Transverse colon (tissue), 4 donors: ENCODE measurements around the gene PEX10. TPM values are rescaled to one million over a fixed set of nuclear protein-coding genes. Genes with fewer than 3 reads are reported as not detected.

Experiments
- DNase-seq: peaks from one replicate; pipeline ENCODE4 v3.0.0-alpha.2; 2019
- H3K27ac ChIP-seq, 4 donors: fragments of 200-600 bp; sonication (generic); 2 replicates each; pipeline ENCODE4 v1.5.1; 2016 to 2018; ENCODE audit warnings: inconsistent platforms in 4 of 4
- H3K27me3 ChIP-seq: fragments of 200-600 bp; sonication (generic); 2 replicates; pipeline ENCODE4 v1.5.1; 2017; ENCODE audit warnings: inconsistent platforms
- H3K36me3 ChIP-seq, 4 donors: fragments of 200-600 bp; sonication (generic); 2 replicates each; pipeline ENCODE4 v1.5.1; 2017 to 2019; ENCODE audit warnings: inconsistent platforms in 4 of 4
- H3K4me1 ChIP-seq, 4 donors: fragments of 200-600 bp; sonication (generic); 2 replicates each; pipeline ENCODE4 v1.5.1; 2017 to 2020; ENCODE audit warnings: inconsistent platforms in 4 of 4
- H3K4me3 ChIP-seq, 4 donors: fragments of 200-600 bp; sonication (generic); 1 replicate in 1 of 4; 2 replicates in 3 of 4; pipeline versions ENCODE4 v1.5.1 to v1.6.1; 2017 to 2019; ENCODE audit warnings: inconsistent platforms in 4 of 4
- H3K9me3 ChIP-seq, 2 donors: fragments of 200-600 bp; sonication (generic); 2 replicates each; pipeline ENCODE4 v1.5.1; 2017 to 2019; ENCODE audit warnings: inconsistent platforms in 2 of 2
- CTCF ChIP-seq, 5 experiments: fragments of 200-600 bp in 3 of 5; fragments of 450-650 bp in 2 of 5; sonication (generic) in 3 of 5; IDR thresholded peaks; 1 replicate in 2 of 5; 2 replicates in 3 of 5; pipeline ENCODE4 v1.5.1; 2016 to 2017; ENCODE audit warnings: antibody characterized with exemption in 5 of 5, inconsistent platforms in 3 of 5, mild to moderate bottlenecking in 2 of 5, moderate library complexity in 1 of 5
- EP300 ChIP-seq: sonication (generic); formaldehyde crosslinking; IDR thresholded peaks from one replicate; pipeline ENCODE4 v1.6.1; 2017; ENCODE audit warnings: antibody characterized with exemption, low read depth
- POLR2A ChIP-seq: fragments of 450-650 bp; IDR thresholded peaks from one replicate; pipeline ENCODE4 v1.6.1; 2016; ENCODE audit warnings: antibody characterized with exemption, mild to moderate bottlenecking, moderate library complexity
- POLR2AphosphoS5 ChIP-seq, 3 donors: sonication (generic); formaldehyde crosslinking; IDR thresholded peaks; one replicate each; pipeline ENCODE4 v1.6.1; 2016; ENCODE audit warnings: antibody characterized with exemption in 3 of 3
- WGBS, 2 donors: methylation state at CpG; one replicate each; pipeline ENCODE4 v1.1.5; 2018; ENCODE audit warnings: low coverage in 1 of 2; 5-methylcytosine and 5-hydroxymethylcytosine counted together
- in situ Hi-C, 4 donors: fragments of 200-750 bp; cut with MboI; loops; one replicate each; pipeline versions ENCODE4 v1.15.0 to v1.15.1; 2017; ENCODE audit warnings: low sequenced_read_pairs in 3 of 4, low pct_ligation_motif_present in 1 of 4, low pct_unique_long_range_greater_than_20kb in 1 of 4
- intact Hi-C: fragments of 100-400 bp; cut with DNase I; formaldehyde crosslinking; loops from one replicate; pipeline ENCODE4 v1.15.1; 2023; ENCODE audit warnings: low total_unique reads
- total RNA-seq, 4 donors: library from RNA; depleted of rRNA; stranded (reverse); fragments of >200 nt; gene quantifications; one replicate each; pipeline ENCODE4 v1.1.0, GENCODE V29; 2016

Gene PEX10
- total RNA-seq, 4 donors from 2014 or later = 16.9 to 28.8 (median 21.3) TPM

DNA sequence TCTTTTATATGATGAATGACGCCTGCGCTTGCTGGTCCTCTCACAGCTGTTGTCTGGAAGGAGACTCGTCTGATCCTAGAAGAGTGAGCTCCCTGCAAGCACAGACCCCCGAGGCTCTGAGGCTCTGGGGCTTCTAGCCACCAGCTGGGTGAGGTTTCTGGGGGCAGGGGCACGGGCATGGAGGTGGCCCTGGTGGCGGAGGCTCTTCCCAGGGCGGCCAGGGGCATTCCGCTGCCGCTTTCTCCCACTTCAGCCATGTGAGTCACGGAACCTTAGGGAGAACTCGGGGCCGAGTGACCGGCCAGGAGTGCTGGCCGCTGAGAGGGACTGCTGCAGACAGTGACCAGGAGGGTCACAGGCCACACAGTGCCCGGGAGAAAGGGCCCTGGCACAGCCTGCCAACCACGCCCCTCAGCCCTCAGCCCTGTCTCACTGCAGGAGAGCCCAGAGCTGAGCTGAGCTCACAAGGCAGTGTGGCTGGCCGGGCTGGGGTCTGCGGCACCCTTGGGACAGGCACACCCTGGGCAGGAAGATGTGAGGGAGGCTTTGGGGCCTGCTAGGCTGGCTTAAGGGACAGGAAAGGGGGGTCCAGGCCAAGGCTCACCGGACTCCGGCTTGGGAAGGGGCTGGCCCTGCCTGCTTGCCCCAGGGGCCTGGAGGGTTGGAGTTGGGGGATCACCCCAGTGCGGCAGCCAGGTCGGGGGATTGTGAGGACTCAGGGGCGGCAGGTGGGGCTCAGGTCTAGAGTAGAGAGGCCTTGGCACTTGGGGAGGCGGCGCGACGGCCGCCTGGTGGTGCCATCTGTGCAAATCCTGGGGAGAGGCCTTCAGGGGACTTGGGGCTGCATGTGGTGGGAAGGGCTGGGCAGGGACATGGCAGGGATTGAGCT is 56.7 kb downstream of the PEX10 start:
- Histone ChIP-seq H3K36me3 (no peaks in the 10 kb centered on the region), H3K4me3 (no peak overlapping the region), H3K9me3 (no peaks in the 10 kb centered on the region), H3K4me1 (no peaks in the 10 kb centered on the region), H3K27me3 (no peaks in the 10 kb centered on the region), H3K27ac (no peak overlapping the region)
- intact Hi-C loops = no loop called here
- TF ChIP-seq POLR2AphosphoS5 (IDR thresholded peaks at IDR 0.05) (no peak), EP300 (no peak), POLR2A (no peak), CTCF (IDR thresholded peaks at IDR 0.05) (no peak)
- no peak for DNase-seq
- 84% methylated on average over 28 of the region's 28 CpGs; no CpG with 5 or more reads in 1 of the 2 donors for WGBS, 2 donors
- in situ Hi-C loops = no loop called here

GRCh38 chr1:2354511-2355372 is 57.6 kb downstream of the PEX10 start:
- no peaks in the 10 kb centered on the region for H3K36me3 ChIP-seq
- no peaks in the 10 kb centered on the region for H3K27me3 ChIP-seq
- in situ Hi-C loops = no loop called here
- no peaks in the 10 kb centered on the region for H3K4me1 ChIP-seq
- H3K27ac ChIP-seq = no peak overlapping the region
- H3K4me3 ChIP-seq = no peak overlapping the region
- intact Hi-C loops = no loop called here
- WGBS, 2 donors = 84% methylated on average over 38 of the region's 38 CpGs; no CpG with 5 or more reads in 1 of the 2 donors
- TF ChIP-seq POLR2AphosphoS5 (IDR thresholded peaks at IDR 0.05) (no peak), POLR2A (no peak), CTCF (IDR thresholded peaks at IDR 0.05) (no peak), EP300 (no peak)
- DNase-seq = no peak
- H3K9me3 ChIP-seq = no peaks in the 10 kb centered on the region

Other genes starting within 250 kb of the PEX10 start
- 10 to 100 TPM; 19.4 to 84.5 (median 34.9) TPM for gene FAAP20, start 217.8 kb downstream of the PEX10 start, total RNA-seq
- gene SKI, start 184.2 kb downstream of the PEX10 start, total RNA-seq = 10 to 100 TPM; 24.4 to 52.4 (median 32.2) TPM
- gene MORN1, start 21.0 kb downstream of the PEX10 start, total RNA-seq = 10 to 100 TPM in 3 of 4 donors, 1 to 10 TPM in 1; 3.0 to 34.0 (median 12.5) TPM
- gene RER1, start 20.7 kb downstream of the PEX10 start, total RNA-seq = 100 to 1,000 TPM in 3 of 4 donors, 10 to 100 TPM in 1; 36.2 to 129 (median 111) TPM
- 1 to 10 TPM in 3 of 4 donors, under 1 TPM in 1; 1.00 to 7.3 (median 4.6) TPM for gene PLCH2, start 63.7 kb upstream of the PEX10 start, total RNA-seq
- gene PANK4, start 114.0 kb upstream of the PEX10 start, total RNA-seq = 10 to 100 TPM; 41.1 to 58.3 (median 47.3) TPM
- 1 to 10 TPM in 1 of 4 donors, under 1 TPM in 1, not detected in 2; 0.64 to 1.1 TPM for gene HES5, start 117.7 kb upstream of the PEX10 start, total RNA-seq
- 100 to 1,000 TPM; 178 to 758 (median 278) TPM for gene TNFRSF14, start 143.8 kb upstream of the PEX10 start, total RNA-seq
- 100 to 1,000 TPM in 1 of 4 donors, 10 to 100 TPM in 3; 33.7 to 101 (median 50.1) TPM for gene PRXL2B, start 174.2 kb upstream of the PEX10 start, total RNA-seq
- gene MMEL1, start 220.5 kb upstream of the PEX10 start, total RNA-seq = 10 to 100 TPM in 3 of 4 donors, not detected in 1; 10.5 to 16.7 (median 12.4) TPM